Jurkat, Clone E6-1 (cell line): ENCODE data around the gene SHB.

Experiments
- DNase-seq: peaks from one replicate; pipeline ENCODE4 v3.0.0-alpha.2; 2011; ENCODE audit warnings: low read depth, low spot score
- H3K4me3 ChIP-seq: 2 replicates; pipeline ENCODE4 v1.5.1; 2011; ENCODE audit warnings: mild to moderate bottlenecking, low read length, control low read depth, moderate library complexity

Gene SHB

DNA sequence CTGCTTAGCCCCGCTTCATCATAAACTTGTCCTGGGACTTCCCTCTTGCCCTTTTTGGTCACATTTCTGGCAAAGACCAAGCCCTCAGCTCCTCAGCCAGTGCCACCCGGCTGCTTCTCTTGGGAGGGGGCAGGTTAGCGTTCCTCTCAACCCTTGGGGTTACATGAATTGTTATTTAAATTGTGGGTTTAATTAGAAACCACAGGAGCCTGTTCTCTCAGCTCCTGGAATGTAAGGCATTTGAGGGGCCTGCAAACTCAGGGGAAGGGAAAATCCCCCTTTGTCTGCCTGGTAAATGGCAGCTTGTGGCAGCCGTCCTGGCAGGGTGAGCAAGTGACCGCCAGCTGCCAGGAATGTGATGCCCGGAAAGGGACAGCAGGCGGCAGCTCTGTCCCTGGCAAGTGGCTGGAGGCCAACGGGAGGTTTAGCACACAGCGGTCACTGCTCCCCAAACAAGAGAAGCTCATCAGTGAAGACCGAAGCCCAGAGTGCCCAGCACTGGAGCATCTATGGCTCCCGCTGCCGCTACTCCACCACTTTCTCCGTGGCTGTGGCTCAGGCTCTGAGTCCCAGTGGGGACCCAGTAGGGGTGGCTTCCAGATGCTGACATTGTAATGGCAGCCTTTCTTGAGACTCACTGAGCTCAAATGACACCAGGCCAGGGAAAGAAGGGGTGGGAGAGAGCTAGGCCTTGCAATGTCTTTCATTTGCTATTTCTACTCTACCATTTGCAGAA lies 51.7 kb downstream of the SHB start:
- no peak overlapping the region for H3K4me3 ChIP-seq
- DNase-seq, result no peak

DNA sequence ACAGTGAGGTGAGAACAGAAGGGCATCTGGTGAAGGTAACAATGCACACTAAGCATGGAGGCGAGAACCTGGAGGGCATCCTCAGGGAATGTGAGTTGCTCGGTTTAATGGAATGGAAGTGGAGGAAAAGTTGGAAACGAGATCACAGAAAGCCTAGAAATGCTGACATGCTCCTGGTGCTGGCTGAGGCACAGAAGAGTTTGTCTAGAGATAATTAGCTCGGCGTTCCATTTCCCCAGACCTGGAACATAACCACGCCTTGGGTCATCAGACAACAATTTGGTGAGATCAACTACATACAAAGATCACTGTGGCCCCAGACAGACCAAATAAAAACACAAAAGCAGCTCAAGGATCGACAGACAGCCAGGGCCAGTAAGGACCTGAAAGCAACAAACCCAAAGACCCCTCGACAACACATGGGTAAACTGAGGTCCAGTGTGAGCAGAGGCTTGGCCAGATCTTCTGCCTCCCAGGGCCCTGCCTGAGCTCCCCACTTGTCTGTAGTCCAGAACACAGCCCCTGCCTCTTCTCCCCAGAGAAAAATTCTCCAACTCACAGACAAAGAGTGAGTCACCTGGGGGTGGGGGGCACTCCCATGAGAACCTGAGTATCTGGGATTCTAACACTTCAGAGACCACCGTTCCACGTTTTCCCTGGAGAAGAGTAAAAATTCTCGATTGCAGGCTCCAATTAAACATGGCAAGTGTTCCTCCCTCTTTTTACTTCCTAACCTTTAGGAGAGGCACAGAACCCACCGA lies 52.5 kb downstream of the SHB start:
- H3K4me3 ChIP-seq, result no peak overlapping the region
- DNase-seq, result no peak

GRCh38 chr9:38015906-38016305 lies 53.1 kb downstream of the SHB start:
- no peak for DNase-seq
- H3K4me3 ChIP-seq, result no peak overlapping the region

GRCh38 chr9:38015266-38015665 lies 53.8 kb downstream of the SHB start:
- no peak overlapping the region for H3K4me3 ChIP-seq
- no peak for DNase-seq

DNA sequence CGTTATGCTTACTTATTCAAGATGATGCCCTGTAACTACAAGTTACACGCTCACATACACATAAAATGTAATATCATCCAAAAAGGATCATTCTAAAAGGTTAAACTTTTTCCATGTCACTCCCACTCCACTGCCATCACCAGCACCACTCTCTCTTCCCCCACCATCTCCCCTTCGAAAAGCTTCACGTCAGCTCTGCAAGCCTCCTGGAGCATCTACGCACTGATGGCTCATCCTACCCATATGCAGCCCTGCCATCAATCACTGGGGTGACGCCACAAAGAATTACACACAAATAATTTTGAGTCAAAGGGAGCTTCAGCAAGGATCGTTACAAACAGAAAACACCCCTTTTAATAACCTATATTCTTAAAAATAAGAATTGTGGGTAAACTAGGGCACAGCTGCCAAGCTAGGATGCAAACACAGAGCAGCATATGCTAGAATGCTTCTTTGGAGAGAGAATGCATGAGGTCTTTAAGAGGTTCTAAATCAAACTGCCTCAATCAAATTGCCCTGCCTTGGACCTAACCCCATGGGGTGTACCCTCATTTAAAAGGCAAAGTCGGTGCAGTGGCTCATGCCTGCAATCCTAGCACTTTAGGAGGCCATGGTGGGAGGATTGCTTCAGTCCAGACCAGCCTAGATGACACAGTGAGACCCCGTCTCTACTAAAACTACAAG lies 56.1 kb downstream of the SHB start:
- no peak for DNase-seq
- no peak overlapping the region for H3K4me3 ChIP-seq

GRCh38 chr9:38011991-38012390 lies 57.0 kb downstream of the SHB start:
- no peak overlapping the region for H3K4me3 ChIP-seq

GRCh38 chr9:38010918-38011704 lies 57.9 kb downstream of the SHB start:
- H3K4me3 ChIP-seq, result no peak overlapping the region
- no peak for DNase-seq

More at GRCh38 chr9:38011991-38012390, 57.0 kb downstream of the SHB start:
- DNase-seq, result no peak

- DNase-seq, result no peak
- H3K4me3 ChIP-seq, result no peak overlapping the region
These were observed 59.0 kb downstream of the SHB start for GRCh38 chr9:38009990-38010389.

- no peak overlapping the region for H3K4me3 ChIP-seq
- DNase-seq, result no peak
These were observed 60.0 kb downstream of the SHB start for GRCh38 chr9:38009035-38009501.

GRCh38 chr9:38008168-38009034 lies 60.6 kb downstream of the SHB start:
- peak; percentile 59 for DNase-seq
- H3K4me3 ChIP-seq, result no peak overlapping the region

DNA sequence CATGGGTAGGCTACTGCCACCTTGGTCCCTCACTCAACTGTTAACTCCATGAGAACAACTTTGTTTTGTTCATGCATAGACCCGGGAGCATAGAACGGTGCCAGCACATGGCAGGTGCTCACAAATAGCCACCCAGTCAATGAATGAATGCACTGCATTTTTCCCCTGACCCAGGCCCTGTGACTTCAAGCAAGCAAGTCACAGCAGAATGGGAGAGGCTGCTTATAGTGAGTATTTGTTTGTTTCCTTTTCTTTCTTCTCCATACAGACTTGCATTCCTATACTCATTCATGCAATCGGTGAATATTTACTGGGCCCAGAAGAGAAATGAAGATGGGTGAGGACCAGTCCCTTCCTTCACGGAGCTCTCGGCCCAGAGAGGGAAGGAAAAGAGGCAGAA lies 62.0 kb downstream of the SHB start:
- no peak overlapping the region for H3K4me3 ChIP-seq
- no peak for DNase-seq

DNA sequence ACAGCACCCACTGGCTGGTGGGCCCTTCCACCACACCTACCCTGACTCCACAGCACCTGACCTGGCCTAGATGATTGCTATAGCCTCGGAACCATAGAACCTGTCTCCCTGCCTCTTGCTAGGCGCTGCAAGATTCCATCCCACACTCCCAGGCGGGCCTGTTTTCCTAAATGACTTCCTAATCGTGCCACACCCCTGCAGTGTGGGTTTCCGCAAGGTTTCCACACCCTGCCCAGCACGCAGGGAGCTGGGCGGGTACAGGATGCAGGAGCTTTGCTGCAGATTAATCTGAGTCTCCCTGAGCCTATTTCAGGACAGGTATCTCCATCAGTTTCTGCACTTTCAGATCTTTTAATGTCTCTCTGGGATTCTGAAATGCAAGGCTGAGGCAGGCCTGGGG lies 62.9 kb downstream of the SHB start:
- H3K4me3 ChIP-seq, result no peak overlapping the region
- no peak for DNase-seq

DNA sequence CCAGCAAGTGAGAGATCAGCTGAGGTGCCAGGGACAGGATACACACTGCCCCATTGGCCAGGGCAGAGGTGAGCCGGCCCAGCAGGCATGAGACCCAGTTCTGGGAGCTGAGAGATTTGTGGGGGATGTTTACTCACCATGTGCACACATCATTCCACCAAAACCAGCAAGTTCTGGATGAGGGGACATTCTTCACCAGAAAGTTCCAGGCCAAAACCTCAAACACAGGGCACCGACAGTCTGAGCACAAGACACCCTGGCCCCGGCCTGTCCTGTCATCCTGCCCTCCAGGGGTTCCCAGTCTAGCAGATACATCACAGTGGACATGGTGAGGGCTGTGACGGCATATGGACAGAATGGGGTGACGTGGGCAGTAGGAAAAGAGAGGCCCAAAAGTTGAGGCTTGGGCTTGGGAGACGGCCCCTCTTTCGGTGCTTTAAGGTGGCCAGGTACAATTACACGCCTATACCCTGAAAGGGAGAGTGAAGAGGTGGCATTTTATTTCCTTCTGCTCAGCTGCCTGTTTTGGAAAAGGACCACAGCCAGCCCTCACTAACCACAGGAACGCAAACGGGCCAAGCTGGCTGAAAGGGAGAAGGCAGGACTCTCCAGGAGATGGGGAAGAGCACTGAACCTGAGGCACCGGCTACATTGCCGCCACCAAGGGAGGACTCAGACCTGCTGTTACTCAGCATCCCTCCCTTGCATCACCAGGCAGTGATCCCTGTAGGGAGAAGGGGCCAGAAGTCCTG lies 64.0 kb downstream of the SHB start:
- DNase-seq, result no peak
- H3K4me3 ChIP-seq, result no peak overlapping the region

GRCh38 chr9:38003946-38004808 lies 64.8 kb downstream of the SHB start:
- DNase-seq, result no peak
- no peak overlapping the region for H3K4me3 ChIP-seq

GRCh38 chr9:38003230-38003629 lies 65.8 kb downstream of the SHB start:
- DNase-seq, result peak; percentile 81

DNA sequence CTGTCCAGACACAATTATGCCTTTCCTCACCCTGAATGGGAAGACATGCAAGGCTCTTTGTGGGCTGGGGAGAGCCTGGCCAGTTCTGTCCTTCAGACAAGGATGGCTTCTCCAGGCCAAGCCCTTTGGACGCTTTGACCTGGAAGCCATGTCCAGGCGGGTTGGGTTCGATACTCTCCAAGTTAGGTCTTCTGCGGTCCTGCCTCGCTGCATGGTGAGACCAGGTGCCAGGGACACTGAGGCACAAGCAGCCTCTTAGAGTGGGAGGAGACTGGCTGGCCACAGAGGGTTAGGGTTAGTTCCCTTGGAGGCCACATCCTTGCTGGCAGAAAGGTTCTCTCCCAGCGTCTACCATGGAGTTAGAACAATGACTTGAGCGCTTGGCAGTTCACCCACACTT lies 67.6 kb downstream of the SHB start:
- no peak overlapping the region for H3K4me3 ChIP-seq
- no peak for DNase-seq

More at GRCh38 chr9:38003230-38003629, 65.8 kb downstream of the SHB start:
- no peak overlapping the region for H3K4me3 ChIP-seq

DNA sequence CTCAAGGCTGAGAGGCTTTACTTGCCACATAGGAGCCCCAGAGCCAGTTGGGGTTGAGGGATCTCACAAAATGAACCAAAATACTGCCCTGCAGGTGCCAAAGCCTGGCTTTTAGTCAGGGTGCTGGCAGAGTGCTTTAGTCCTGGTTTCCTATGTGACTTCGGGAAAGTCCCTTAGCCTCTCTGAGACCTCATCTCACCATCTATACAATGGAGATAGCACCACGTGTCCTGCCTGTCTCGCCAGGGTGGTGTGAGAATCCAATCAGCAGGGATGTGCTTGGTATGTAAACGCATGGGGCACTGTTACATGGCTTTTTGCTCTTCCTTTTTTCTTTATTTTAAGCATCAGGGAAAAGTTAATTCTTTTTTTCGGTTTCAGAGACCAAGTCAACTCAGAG lies 68.3 kb downstream of the SHB start:
- DNase-seq, result no peak
- no peak overlapping the region for H3K4me3 ChIP-seq
